HepG2 (cell line): Measurements from ENCODE around the gene PCYT2. TPM values are rescaled to one million over a fixed set of nuclear protein-coding genes. Genes with fewer than 3 reads are reported as not detected.
A peak's percentile ranks its signal among the peaks of the same experiment; 100 is the strongest.

Source experiments
- ATAC-seq: fragments of 200-7000 bp; cut with Tn5 transposase; 3 replicates; pipeline ENCODE4 v1.9.1; 2020; ENCODE audit warnings: mild to moderate bottlenecking, moderate library complexity
- BruUV-seq: library from RNA; stranded (reverse); fragments of 400-500 nt; replicated peaks from 2 replicates; lab custom pipeline; 2021; lab: Mats Ljungman, UMichigan
- CTCF ChIA-PET: fragments of 300-600 bp; formaldehyde crosslinking; extraction: SDS; loops from one replicate; lab custom pipeline; 2021; ENCODE audit warnings: low total read pairs, inconsistent platforms, low intra/inter-chr PET ratio; lab: Yijun Ruan, JAX
- POLR2A ChIA-PET: fragments of 350-600 bp; sonication (Branson Sonifier 250); formaldehyde crosslinking; loops from one replicate; lab custom pipeline; 2020; ENCODE audit warnings: antibody characterized with exemption, inconsistent platforms; lab: Yijun Ruan, JAX
- DNase-seq: peaks from one replicate; pipeline ENCODE4 v3.0.0-alpha.2; 2015; ENCODE audit warnings: low spot score
- FAIRE-seq: peaks from 3 replicates; lab custom pipeline; 2011; peaks lifted over from hg19 to GRCh38; lab: Jason Lieb, UNC
- H2AFZ ChIP-seq: one replicate; pipeline ENCODE4 v1.6.1; 2011; ENCODE audit warnings: low read length, inconsistent platforms
- H3K27ac ChIP-seq: fragments of 300-600 bp; 3 replicates; pipeline ENCODE4 v1.8.0; 2011; ENCODE audit warnings: mixed run types, mild to moderate bottlenecking, mixed read lengths, low read length, inconsistent platforms; ENCODE audit not compliant: insufficient read depth; ENCODE audit errors: extremely low read length
- H3K27me3 ChIP-seq, 2 experiments: fragments of 200-600 bp in 1 of 2; 2 replicates in 1 of 2; 3 replicates in 1 of 2; pipeline versions ENCODE4 v1.6.0 to v1.8.0; 2011; ENCODE audit warnings: low read length in 2 of 2, mild to moderate bottlenecking in 2 of 2, moderate library complexity in 2 of 2, inconsistent platforms in 1 of 2; ENCODE audit not compliant: insufficient read depth in 2 of 2, control insufficient read depth in 1 of 2
- H3K36me3 ChIP-seq, 2 experiments: fragments of 200-600 bp in 1 of 2; replicated peaks in 1 of 2; 2 replicates in 1 of 2; 3 replicates in 1 of 2; pipeline versions ENCODE4 v1.5.1 to v1.8.0; 2011; ENCODE audit warnings: low read length in 2 of 2, inconsistent platforms in 1 of 2; ENCODE audit not compliant: insufficient read depth in 2 of 2, control insufficient read depth in 1 of 2
- H3K4me1 ChIP-seq: 2 replicates; pipeline ENCODE4 v1.5.1; 2012; ENCODE audit warnings: low read length, inconsistent platforms; ENCODE audit not compliant: insufficient read depth
- H3K4me2 ChIP-seq: 2 replicates; pipeline ENCODE4 v1.6.0; 2011; ENCODE audit warnings: low read depth, low read length, inconsistent platforms
- H3K4me3 ChIP-seq, 3 experiments: fragments of 200-600 bp in 1 of 3; sonication (generic), shearing (Covaris generic) in 1 of 3; replicated peaks in 1 of 3; 2 replicates each; pipeline ENCODE4 v1.5.1; 2011 to 2016; ENCODE audit warnings: low read length in 3 of 3, inconsistent platforms in 2 of 3, low read depth in 2 of 3, mild to moderate bottlenecking in 2 of 3, control low read depth in 1 of 3, mixed read lengths in 1 of 3; ENCODE audit not compliant: insufficient read depth in 1 of 3
- H3K79me2 ChIP-seq: one replicate; pipeline ENCODE4 v1.6.1; 2011; ENCODE audit warnings: low read length, inconsistent platforms; ENCODE audit not compliant: insufficient read depth
- H3K9ac ChIP-seq: 2 replicates; pipeline ENCODE4 v1.6.0; 2011; ENCODE audit warnings: mild to moderate bottlenecking, low read depth, low read length, inconsistent platforms; ENCODE audit not compliant: insufficient read depth
- H3K9me3 ChIP-seq: 2 replicates; pipeline ENCODE4 v1.5.1; 2012; ENCODE audit warnings: mild to moderate bottlenecking, low read length
- H4K20me1 ChIP-seq: 2 replicates; pipeline ENCODE4 v1.6.0; 2011; ENCODE audit warnings: inconsistent platforms, mild to moderate bottlenecking, low read length, moderate library complexity; ENCODE audit not compliant: insufficient read depth
- GATAD2A ChIP-seq: IDR thresholded peaks from 2 replicates; pipeline ENCODE4 v1.6.1; 2016
- HNF1B ChIP-seq: sonication (generic); formaldehyde crosslinking; IDR thresholded peaks from 2 replicates; pipeline ENCODE4 v1.5.1; 2020; ENCODE audit warnings: mild to moderate bottlenecking, moderate library complexity, missing genetic modification reagents
- MAFK ChIP-seq, 2 experiments: IDR thresholded peaks in 1 of 2; conservative IDR thresholded peaks in 1 of 2; 2 replicates each; pipeline ENCODE4 v1.6.1; 2011; ENCODE audit warnings: improper control_type of control experiment in 2 of 2, low read length in 2 of 2
- PITX1 ChIP-seq: sonication (generic); formaldehyde crosslinking; IDR thresholded peaks from 2 replicates; pipeline ENCODE4 v1.5.1; 2020; ENCODE audit warnings: mild to moderate bottlenecking, missing genetic modification reagents
- SIN3A ChIP-seq: IDR thresholded peaks from 2 replicates; pipeline ENCODE4 v1.6.1; 2011; ENCODE audit warnings: low read depth, mild to moderate bottlenecking, control low read depth, low read length, borderline replicate concordance
- SIX1 ChIP-seq: sonication (generic); formaldehyde crosslinking; IDR thresholded peaks from 2 replicates; pipeline ENCODE4 v1.4.0; 2020; ENCODE audit warnings: missing genetic modification reagents, borderline replicate concordance
- ZMAT5 ChIP-seq: sonication (generic); formaldehyde crosslinking; IDR thresholded peaks from 2 replicates; pipeline ENCODE4 v1.5.0; 2020; ENCODE audit warnings: mild to moderate bottlenecking, low read depth, missing genetic modification reagents, borderline replicate concordance
- ZMYM3 ChIP-seq: sonication (generic); formaldehyde crosslinking; IDR thresholded peaks from 2 replicates; pipeline ENCODE4 v1.5.1; 2020; ENCODE audit warnings: mild to moderate bottlenecking, missing genetic modification reagents
- ZNF180 ChIP-seq: sonication (generic); formaldehyde crosslinking; IDR thresholded peaks from 2 replicates; pipeline ENCODE4 v1.4.0; 2020; ENCODE audit warnings: low read depth, missing genetic modification reagents, borderline replicate concordance
- ZNF510 ChIP-seq: sonication (generic); formaldehyde crosslinking; IDR thresholded peaks from 2 replicates; pipeline ENCODE4 v1.4.0; 2020; ENCODE audit warnings: low read depth, mild to moderate bottlenecking, missing genetic modification reagents
- ZNF512 ChIP-seq: sonication (generic); formaldehyde crosslinking; IDR thresholded peaks from 2 replicates; pipeline ENCODE4 v1.4.0; 2020; ENCODE audit warnings: mild to moderate bottlenecking, missing genetic modification reagents
- ZSCAN21 ChIP-seq: sonication (generic); formaldehyde crosslinking; IDR thresholded peaks from 2 replicates; pipeline ENCODE4 v1.8.0; 2022; ENCODE audit warnings: mild to moderate bottlenecking, missing genetic modification reagents, moderate library complexity, borderline replicate concordance
- WGBS: methylation state at CpG from one replicate; pipeline ENCODE4 v1.1.6; 2017; ENCODE audit warnings: low lambda C conversion rate; 5-methylcytosine and 5-hydroxymethylcytosine counted together
- in situ Hi-C: cut with HindIII; loops from 2 replicates; pipeline ENCODE4 v1.10.0; 2017; ENCODE audit warnings: low pct_unique_long_range_greater_than_20kb; ENCODE audit not compliant: extremely low pct_ligation_motif_present
- intact Hi-C: fragments of 100-400 bp; cut with micrococcal nuclease; formaldehyde crosslinking; loops from one replicate; pipeline ENCODE4 v1.10.0; 2022; ENCODE audit not compliant: unreplicated experiment
- polyA plus RNA-seq, 8 experiments: library from polyadenylated mRNA; depleted of rRNA in 3 of 8; stranded (reverse) in 7 of 8; unstranded in 1 of 8; fragments of >200 nt; fragmentation: Illumina TruSeq in 4 of 8; extraction: Trizol in 4 of 8; gene quantifications; 2 replicates each; pipeline versions ENCODE4 v1.2.1 to v1.2.3, GENCODE V29; 2011 to 2016; ENCODE audit warnings: low read depth in 4 of 8, missing spikeins in 1 of 8, mixed read lengths in 1 of 8; ENCODE audit not compliant: insufficient read depth in 1 of 8
- total RNA-seq, 5 experiments: library from RNA; depleted of rRNA; stranded (reverse); fragments of >200 nt; fragmentation: Illumina TruSeq; extraction: Trizol; gene quantifications; 2 replicates each; pipeline ENCODE4 v1.2.3, GENCODE V29; 2016; ENCODE audit warnings: low read depth in 1 of 5
- TF ChIP-seq, protein P1 (sequence below): sonication (generic); formaldehyde crosslinking; IDR thresholded peaks from 2 replicates; pipeline ENCODE4 v1.4.0; 2020; ENCODE audit warnings: missing genetic modification reagents, mild to moderate bottlenecking, borderline replicate concordance
- TF ChIP-seq, protein P2 (sequence below): IDR thresholded peaks from 2 replicates; pipeline ENCODE4 v1.6.1; 2016; ENCODE audit warnings: missing compliant biosample characterization, missing genetic modification reagents, borderline replicate concordance

Gene PCYT2
- total and polyA plus RNA-seq, 2 of the 13 experiments (the other 11 are each of a cell fraction or from before 2014, with no cell fraction given) = 147 to 297 TPM

GRCh38 chr17:81916234-81917001 is 5.2 kb upstream of the PCYT2 start:
- H3K36me3 ChIP-seq = peaks cover 36 to 64% of the 10 kb centered on the region in 2 experiments
- H3K4me3 ChIP-seq = peak overlapping the region; percentile 87 to 94 (median 93)
- 53% methylated on average over 21 of the region's 21 CpGs for WGBS
- H2AFZ ChIP-seq = no peak overlapping the region
- peaks cover 34% of the 10 kb centered on the region for H3K4me1 ChIP-seq
- CTCF ChIA-PET = no interaction called here
- H3K9ac ChIP-seq = peak overlapping the region; percentile 82
- peaks cover 37% of the 10 kb centered on the region for H3K79me2 ChIP-seq
- no peaks in the 10 kb centered on the region; the same call in 1 of the 2 replicates for H4K20me1 ChIP-seq
- no TSS peak for BruUV-seq
- FAIRE-seq (peak; percentile 90), DNase-seq (peak; percentile 74), ATAC-seq (peak; percentile 29)
- intact Hi-C loops = no loop called here
- in situ Hi-C loops = no loop called here
- POLR2A ChIA-PET = interaction anchor here (0.7 to 2.8 kb wide), 12 partner anchors 9 to 121 kb away, joined by 3 to 49 read pairs (median 5); partner anchors contain the start of genes ALYREF, ANAPC11, DCXR and MAFG
- H3K9me3 ChIP-seq = no peaks in the 10 kb centered on the region
- peak overlapping the region; percentile 94 for H3K4me2 ChIP-seq
- H3K27me3 ChIP-seq = no peaks in the 10 kb centered on the region
- peak overlapping the region; percentile 46 for H3K27ac ChIP-seq
- TF ChIP-seq ZMAT5 (CRISPR knock-in tag) (no peak), SIX1 (no peak), HNF1B (CRISPR knock-in tag) (no peak), SIN3A (no peak), ZNF512 (no peak), ZMYM3 (CRISPR knock-in tag) (no peak), PITX1 (CRISPR knock-in tag) (0 out of 2 replicates have a peak, but pooled peaks have one; percentile 30), ZNF510 (0 out of 2 replicates have a peak, but pooled peaks have one; percentile 65), ZNF180 (CRISPR knock-in tag) (no peak), GATAD2A (0 out of 2 replicates have a peak, but pooled peaks have one; percentile 8), MAFK (conservative IDR thresholded peaks at IDR 0.05 in 1 of 2, IDR thresholded peaks at IDR 0.05 in 1 of 2; ENCODE audit: low read length in 2 of 2) (no peak), ZSCAN21 (CRISPR knock-in tag) (no peak)
- TF ChIP-seq, protein P1, sequence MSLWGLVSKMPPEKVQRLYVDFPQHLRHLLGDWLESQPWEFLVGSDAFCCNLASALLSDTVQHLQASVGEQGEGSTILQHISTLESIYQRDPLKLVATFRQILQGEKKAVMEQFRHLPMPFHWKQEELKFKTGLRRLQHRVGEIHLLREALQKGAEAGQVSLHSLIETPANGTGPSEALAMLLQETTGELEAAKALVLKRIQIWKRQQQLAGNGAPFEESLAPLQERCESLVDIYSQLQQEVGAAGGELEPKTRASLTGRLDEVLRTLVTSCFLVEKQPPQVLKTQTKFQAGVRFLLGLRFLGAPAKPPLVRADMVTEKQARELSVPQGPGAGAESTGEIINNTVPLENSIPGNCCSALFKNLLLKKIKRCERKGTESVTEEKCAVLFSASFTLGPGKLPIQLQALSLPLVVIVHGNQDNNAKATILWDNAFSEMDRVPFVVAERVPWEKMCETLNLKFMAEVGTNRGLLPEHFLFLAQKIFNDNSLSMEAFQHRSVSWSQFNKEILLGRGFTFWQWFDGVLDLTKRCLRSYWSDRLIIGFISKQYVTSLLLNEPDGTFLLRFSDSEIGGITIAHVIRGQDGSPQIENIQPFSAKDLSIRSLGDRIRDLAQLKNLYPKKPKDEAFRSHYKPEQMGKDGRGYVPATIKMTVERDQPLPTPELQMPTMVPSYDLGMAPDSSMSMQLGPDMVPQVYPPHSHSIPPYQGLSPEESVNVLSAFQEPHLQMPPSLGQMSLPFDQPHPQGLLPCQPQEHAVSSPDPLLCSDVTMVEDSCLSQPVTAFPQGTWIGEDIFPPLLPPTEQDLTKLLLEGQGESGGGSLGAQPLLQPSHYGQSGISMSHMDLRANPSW (CRISPR knock-in tag) = no peak
- TF ChIP-seq, protein P2, sequence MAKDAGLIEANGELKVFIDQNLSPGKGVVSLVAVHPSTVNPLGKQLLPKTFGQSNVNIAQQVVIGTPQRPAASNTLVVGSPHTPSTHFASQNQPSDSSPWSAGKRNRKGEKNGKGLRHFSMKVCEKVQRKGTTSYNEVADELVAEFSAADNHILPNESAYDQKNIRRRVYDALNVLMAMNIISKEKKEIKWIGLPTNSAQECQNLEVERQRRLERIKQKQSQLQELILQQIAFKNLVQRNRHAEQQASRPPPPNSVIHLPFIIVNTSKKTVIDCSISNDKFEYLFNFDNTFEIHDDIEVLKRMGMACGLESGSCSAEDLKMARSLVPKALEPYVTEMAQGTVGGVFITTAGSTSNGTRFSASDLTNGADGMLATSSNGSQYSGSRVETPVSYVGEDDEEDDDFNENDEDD (CRISPR knock-in tag) = peak; percentile 41; the same call in 1 of the 2 replicates
